NT2/D1 (cell line): ENCODE results near the gene RFX4.

ENCODE experiments used
- SUZ12 ChIP-seq: IDR thresholded peaks from 2 replicates; pipeline ENCODE4 v1.6.1; 2011; ENCODE audit not compliant: insufficient read length, insufficient read depth; ENCODE audit errors: extremely low read depth
- YY1 ChIP-seq: IDR thresholded peaks from 2 replicates; pipeline ENCODE4 v1.6.1; 2011; ENCODE audit not compliant: insufficient read length, insufficient read depth
- ZNF274 ChIP-seq: IDR thresholded peaks from 2 replicates; pipeline ENCODE4 v1.6.1; 2011; ENCODE audit warnings: mild to moderate bottlenecking, low read depth, low read length

DNA sequence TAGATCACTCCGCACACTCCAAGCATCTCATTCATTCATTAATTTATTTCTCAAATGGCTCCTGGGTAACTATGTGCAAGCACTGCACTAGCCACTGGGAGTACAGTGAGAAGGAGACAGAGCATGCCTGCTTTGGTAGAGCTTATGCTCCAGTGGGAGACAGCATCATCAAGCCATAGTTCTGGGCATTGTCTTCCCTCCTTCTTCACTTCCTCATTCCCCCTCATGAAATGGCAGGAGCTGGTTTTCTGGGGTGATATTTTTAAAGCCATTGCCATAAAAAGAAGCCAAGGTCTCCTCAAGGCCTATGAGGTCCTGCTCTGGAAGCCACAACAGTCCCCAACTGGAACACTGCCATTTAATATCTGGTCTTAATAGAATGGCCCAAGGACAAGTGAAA, 171.5 kb downstream of the RFX4 start:
- TF ChIP-seq ZNF274 (no peak), SUZ12 (no peak), YY1 (no peak)
